ENCODE measurements around the gene RPS18.

RPS18 gene

GRCh38 chr6:33319939-33320314, 48.1 kb downstream of the RPS18 start:
- no peak for TF ChIP-seq TEAD4 (IDR thresholded peaks at IDR 0.05)

GRCh38 chr6:33320315-33321181, 48.7 kb downstream of the RPS18 start:
- TF ChIP-seq ZBTB7A (IDR thresholded peaks at IDR 0.05; ENCODE audit: low read depth), result no peak
- TF ChIP-seq CREB1 (IDR thresholded peaks at IDR 0.05; ENCODE audit: low read depth), result no peak
- TF ChIP-seq NFIC (IDR thresholded peaks at IDR 0.05), result no peak
- TF ChIP-seq CEBPB (IDR thresholded peaks at IDR 0.05), result no peak
- TF ChIP-seq EP300 (IDR thresholded peaks at IDR 0.05; ENCODE audit: borderline replicate concordance), result no peak
- TF ChIP-seq TCF12 (IDR thresholded peaks at IDR 0.05; ENCODE audit: low read depth), result no peak
- TF ChIP-seq TAF1 (IDR thresholded peaks at IDR 0.05; ENCODE audit: low read depth), result no peak
- no peak for TF ChIP-seq RAD21 (IDR thresholded peaks at IDR 0.05; ENCODE audit: low read depth)
- no peak for TF ChIP-seq EGR1 (IDR thresholded peaks at IDR 0.05)
- TF ChIP-seq USF1 (IDR thresholded peaks at IDR 0.05), result no peak
- TF ChIP-seq TEAD4 (IDR thresholded peaks at IDR 0.05), result no peak
- no peak for TF ChIP-seq REST (IDR thresholded peaks at IDR 0.05; ENCODE audit: low read depth)
- no peak for TF ChIP-seq YY1 (IDR thresholded peaks at IDR 0.05; ENCODE audit: low read depth)
- TF ChIP-seq FOXM1 (IDR thresholded peaks at IDR 0.05; ENCODE audit: borderline replicate concordance, low read depth), result no peak
- no peak for TF ChIP-seq MAX (IDR thresholded peaks at IDR 0.05)

- TF ChIP-seq RAD21 (IDR thresholded peaks at IDR 0.05; ENCODE audit: low read depth), result no peak
- no peak for TF ChIP-seq MAX (IDR thresholded peaks at IDR 0.05)
- TF ChIP-seq REST (IDR thresholded peaks at IDR 0.05; ENCODE audit: low read depth), result no peak
Measured at GRCh38 chr6:33321227-33321626, 49.4 kb downstream of the RPS18 start.

- TF ChIP-seq MAX (IDR thresholded peaks at IDR 0.05) (0 out of 2 replicates have a peak, but pooled peaks have one; percentile 9), TCF12 (IDR thresholded peaks at IDR 0.05; ENCODE audit: low read depth) (no peak), REST (IDR thresholded peaks at IDR 0.05; ENCODE audit: low read depth) (peak; percentile 2; the same call in 1 of the 2 replicates)
Measured at GRCh38 chr6:33323623-33323948, 51.7 kb downstream of the RPS18 start.

- no peak for TF ChIP-seq YY1 (IDR thresholded peaks at IDR 0.05; ENCODE audit: low read depth)
Measured at GRCh38 chr6:33324125-33324524, 52.2 kb downstream of the RPS18 start.

All from Ishikawa (cell line).